Activated CD8-positive, alpha-beta T cell treated with anti-CD3 and anti-CD28 coated beads for 36 hours (primary cell): ENCODE data around the gene MCM10. TPM values are rescaled to one million over a fixed set of nuclear protein-coding genes. Genes with fewer than 3 reads are reported as not detected.
A peak's percentile ranks its signal among the peaks of the same experiment; 100 is the strongest.

Experiments
- ATAC-seq: fragments of 200-7000 bp; cut with Tn5 transposase; one replicate; pipeline ENCODE4 v1.10.0; 2021; ENCODE audit warnings: mild to moderate bottlenecking, moderate library complexity
- CTCF ChIA-PET: fragments of 350-600 bp; sonication (Branson Sonifier 250); formaldehyde crosslinking; loops from one replicate; lab custom pipeline; 2021; ENCODE audit warnings: antibody characterized with exemption; lab: Charles Lee
- POLR2A ChIA-PET: fragments of 350-600 bp; sonication (Branson Sonifier 250); formaldehyde crosslinking; loops from one replicate; lab custom pipeline; 2021; ENCODE audit warnings: antibody characterized with exemption; lab: Charles Lee
- DNase-seq: peaks from one replicate; pipeline ENCODE4 v3.0.0-alpha.2; 2020
- H3K27ac Mint-ChIP-seq: one replicate; pipeline ENCODE4 v1.8.0; 2021; ENCODE audit warnings: mild to moderate bottlenecking, mixed read lengths
- H3K27me3 Mint-ChIP-seq: one replicate; pipeline ENCODE4 v1.8.0; 2021; ENCODE audit warnings: mixed read lengths
- H3K36me3 Mint-ChIP-seq: one replicate; pipeline ENCODE4 v1.8.0; 2021; ENCODE audit warnings: low read depth, mixed read lengths
- H3K4me1 Mint-ChIP-seq: one replicate; pipeline ENCODE4 v1.8.0; 2021; ENCODE audit warnings: low read depth, mixed read lengths
- H3K4me3 Mint-ChIP-seq: one replicate; pipeline ENCODE4 v1.8.0; 2021; ENCODE audit warnings: mild to moderate bottlenecking, moderate library complexity, mixed read lengths
- H3K9me3 Mint-ChIP-seq: one replicate; pipeline ENCODE4 v1.8.0; 2021; ENCODE audit warnings: mixed read lengths
- CTCF ChIP-seq: fragments of 200-600 bp; IDR thresholded peaks from one replicate; pipeline ENCODE4 v1.8.0; 2022; ENCODE audit warnings: antibody characterized with exemption, mild to moderate bottlenecking
- intact Hi-C: fragments of 100-400 bp; cut with micrococcal nuclease; formaldehyde crosslinking; loops from one replicate; pipeline ENCODE4 v1.10.0; 2022
- total RNA-seq, 2 experiments: library from RNA; stranded (reverse); gene quantifications; one replicate each; pipeline ENCODE4 v1.2.3, GENCODE V29; 2021

Gene MCM10
- total RNA-seq, 2 experiments from 2014 or later, result 65.4 to 69.0 TPM

- ChIA-PET POLR2A (interaction anchor here (0.6 to 0.7 kb wide), 2 partner anchors 199 to 561 kb away, joined by 3 to 5 read pairs; no protein-coding TSS in a partner anchor), CTCF (interaction anchor here (0.7 to 1.4 kb wide), 4 partner anchors 14 to 96 kb away, joined by 3 to 5 read pairs (median 4); no protein-coding TSS in a partner anchor)
- H3K36me3 Mint-ChIP-seq, result peaks cover 67% of the 10 kb centered on the region
- ATAC-seq, result no peak
- H3K9me3 Mint-ChIP-seq, result no peaks in the 10 kb centered on the region
- H3K4me1 Mint-ChIP-seq, result no peaks in the 10 kb centered on the region
- no peak for TF ChIP-seq CTCF
- intact Hi-C loops, result no loop called here
- H3K27me3 Mint-ChIP-seq, result no peaks in the 10 kb centered on the region
- peak; percentile 9 for DNase-seq
- H3K27ac Mint-ChIP-seq, result no peak overlapping the region
- H3K4me3 Mint-ChIP-seq, result no peak overlapping the region
These were observed 45.4 kb downstream of the MCM10 start for GRCh38 chr10:13206546-13207443.

- CTCF ChIA-PET, result no interaction called here
- Mint-ChIP-seq H3K27me3 (no peaks in the 10 kb centered on the region), H3K27ac (no peak overlapping the region), H3K4me1 (no peaks in the 10 kb centered on the region), H3K4me3 (no peak overlapping the region), H3K36me3 (peaks cover 42% of the 10 kb centered on the region), H3K9me3 (no peaks in the 10 kb centered on the region)
- DNase-seq (no peak), ATAC-seq (no peak)
- TF ChIP-seq CTCF, result no peak
- intact Hi-C loops, result no loop called here
- POLR2A ChIA-PET, result interaction anchor here (0.6 kb wide), 1 partner anchor 22 kb away, joined by 3 read pairs; no protein-coding TSS in a partner anchor
These were observed 51.8 kb downstream of the MCM10 start for GRCh38 chr10:13213163-13213562.

GRCh38 chr10:13218878-13219277 lies 57.5 kb downstream of the MCM10 start:
- no peak for ATAC-seq
- ChIA-PET POLR2A (interaction anchor here (1.0 kb wide), 1 partner anchor 83 kb away, joined by 3 read pairs; no protein-coding TSS in a partner anchor), CTCF (interaction anchor here (0.9 kb wide), 1 partner anchor 10 kb away, joined by 3 read pairs; no protein-coding TSS in a partner anchor)
- H3K9me3 Mint-ChIP-seq, result no peaks in the 10 kb centered on the region
- H3K27me3 Mint-ChIP-seq, result no peaks in the 10 kb centered on the region
- intact Hi-C loops, result no loop called here
- H3K36me3 Mint-ChIP-seq, result peaks cover 10% of the 10 kb centered on the region
- no peak for DNase-seq
- H3K27ac Mint-ChIP-seq, result no peak overlapping the region
- no peak overlapping the region for H3K4me3 Mint-ChIP-seq
- no peaks in the 10 kb centered on the region for H3K4me1 Mint-ChIP-seq
- TF ChIP-seq CTCF, result no peak

- POLR2A ChIA-PET, result interaction anchor here (0.8 to 1.2 kb wide), 2 partner anchors 8 to 11 kb away, joined by 3 read pairs; no protein-coding TSS in a partner anchor
- Mint-ChIP-seq H3K36me3 (peaks cover 5% of the 10 kb centered on the region), H3K9me3 (no peaks in the 10 kb centered on the region)
These were observed 58.6 kb downstream of the MCM10 start for GRCh38 chr10:13219685-13220670.

More at GRCh38 chr10:13219685-13220670, 58.6 kb downstream of the MCM10 start:
- Mint-ChIP-seq H3K4me3 (no peak overlapping the region), H3K27ac (no peak overlapping the region), H3K27me3 (no peaks in the 10 kb centered on the region), H3K4me1 (no peaks in the 10 kb centered on the region)
- no peak for TF ChIP-seq CTCF
- CTCF ChIA-PET, result interaction anchor here (0.8 to 1.1 kb wide), 3 partner anchors 11 to 82 kb away, joined by 3 to 4 read pairs (median 3); no protein-coding TSS in a partner anchor
- peak; percentile 20 for DNase-seq
- intact Hi-C loops, result no loop called here
- no peak for ATAC-seq
